Stimulated activated CD8-positive, alpha-beta memory T cell treated with anti-CD3 and anti-CD28 coated beads, Interleukin-7, amount 100 ng/mL, for 48 hours (primary cell): ENCODE measurements around the gene TMIGD3.
A peak's percentile ranks its signal among the peaks of the same experiment; 100 is the strongest.

Experiments used
- DNase-seq, 2 donors: peaks; one replicate each; pipeline ENCODE4 v3.0.0-alpha.2; 2020; ENCODE audit warnings: low read depth in 1 of 2; ENCODE audit errors: extremely low read depth in 1 of 2

Gene TMIGD3

DNA sequence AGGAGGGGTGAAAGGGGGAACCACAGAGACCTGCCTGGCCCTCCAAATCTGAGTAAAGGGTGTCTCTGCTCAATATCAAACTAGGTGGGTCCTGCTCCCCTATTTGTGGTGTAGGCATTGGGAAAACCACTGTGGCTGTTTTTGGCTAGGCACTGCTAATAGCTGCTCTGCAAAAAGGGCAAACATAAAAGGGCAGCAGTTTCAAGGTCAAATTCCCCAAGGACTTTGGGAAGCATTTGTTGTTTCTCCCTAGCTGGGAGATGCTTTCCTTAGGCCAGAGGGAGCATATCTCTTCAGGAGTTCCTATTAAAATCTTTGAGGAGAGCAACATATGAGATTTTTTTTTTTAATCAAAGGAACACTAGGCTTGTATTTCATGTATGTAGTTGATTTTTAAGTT lies 27.2 kb downstream of the TMIGD3 start:
- no peak for DNase-seq

DNA sequence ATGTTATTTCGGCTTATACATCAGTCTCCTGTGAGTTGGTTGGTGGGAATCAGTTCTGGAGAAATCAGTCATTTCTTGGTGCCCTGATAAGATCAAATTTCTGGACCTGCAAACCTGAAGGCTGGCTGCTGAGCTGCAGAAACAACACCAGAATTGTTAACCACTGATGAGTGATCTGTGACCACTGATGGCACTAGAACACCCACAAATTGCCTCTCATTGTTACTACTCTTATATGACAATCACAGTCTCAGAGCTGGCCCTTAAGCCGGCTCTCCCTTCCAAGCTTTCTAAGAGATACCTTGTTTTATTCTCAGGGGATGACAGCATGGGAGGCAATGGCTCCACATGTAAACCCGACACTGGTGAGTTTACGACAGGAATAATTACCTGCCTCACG lies 27.7 kb downstream of the TMIGD3 start:
- peak; percentile 25 to 49 for DNase-seq

DNA sequence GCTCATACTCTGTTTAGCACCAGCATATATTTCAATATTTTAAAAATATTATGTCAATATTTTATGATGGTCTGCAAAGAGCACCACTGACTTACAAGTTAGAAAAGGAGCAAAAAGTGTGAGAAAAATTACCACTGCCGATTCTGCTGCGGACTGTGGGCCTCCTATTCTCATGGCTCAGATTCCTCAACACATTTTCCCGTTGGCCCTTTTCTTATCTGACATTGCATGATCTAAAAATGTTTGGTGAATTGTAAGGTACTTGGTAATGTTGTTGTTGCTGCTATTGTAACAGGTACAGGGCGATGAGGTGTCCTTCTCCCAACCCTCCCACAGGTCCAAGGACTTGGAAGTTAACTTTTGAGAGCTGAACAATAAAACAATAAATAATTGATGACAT lies 28.9 kb downstream of the TMIGD3 start:
- DNase-seq: no peak

DNA sequence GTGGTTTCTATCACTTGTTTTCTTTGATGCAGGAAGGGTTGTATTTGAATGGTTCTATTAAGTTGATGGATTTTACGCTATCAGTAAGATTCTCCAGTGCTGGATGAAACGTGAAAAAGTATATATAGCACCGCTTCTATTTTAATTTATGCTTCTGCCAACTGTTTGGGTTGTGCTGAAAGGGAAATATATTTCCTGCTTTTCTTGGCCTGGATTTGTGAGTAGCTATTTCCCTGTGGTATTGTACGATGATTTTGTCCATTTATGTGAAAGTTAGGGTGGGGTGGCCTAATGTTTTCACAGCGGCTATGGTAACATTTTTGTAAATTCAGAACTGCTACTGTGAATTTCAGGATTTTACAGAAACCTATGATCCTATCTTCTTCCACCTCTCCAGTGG lies 29.3 kb downstream of the TMIGD3 start:
- DNase-seq: no peak

DNA sequence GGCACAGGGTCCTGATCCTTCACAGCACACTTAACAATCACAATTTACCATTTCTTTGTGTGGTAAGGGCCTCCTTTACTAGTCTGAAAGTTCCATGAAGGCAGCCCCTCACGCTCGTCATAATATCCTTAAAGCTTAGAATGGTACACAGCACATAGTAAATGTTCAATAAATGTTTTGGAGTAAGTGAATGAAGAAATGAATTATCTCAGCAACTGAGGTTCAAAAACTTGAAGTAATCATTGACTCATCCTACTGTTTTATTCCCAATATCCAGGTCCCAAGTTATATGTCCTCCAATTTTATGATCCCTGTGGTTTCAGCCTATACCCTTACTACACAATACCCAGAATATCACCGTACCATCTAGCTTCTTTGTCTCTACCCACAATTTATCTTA lies 31.9 kb downstream of the TMIGD3 start:
- DNase-seq: no peak

DNA sequence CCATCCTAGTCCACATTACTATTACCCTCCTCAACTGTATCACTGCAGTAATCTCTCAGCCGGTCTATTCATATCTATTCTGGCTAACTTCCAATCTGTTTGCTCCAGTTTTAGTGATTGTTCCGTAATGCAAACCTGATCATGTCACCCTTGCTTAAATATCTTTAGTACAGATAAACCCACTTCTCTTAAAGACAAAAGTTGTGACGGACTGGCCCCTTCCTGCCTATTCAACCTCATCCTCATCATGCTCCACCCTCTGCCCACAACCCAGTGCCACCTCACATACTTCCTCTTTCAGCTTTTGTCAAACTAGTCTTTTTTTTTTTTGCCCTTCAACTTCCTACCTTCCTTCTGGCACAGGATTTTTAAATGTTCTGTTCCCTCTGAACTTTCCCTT lies 32.4 kb downstream of the TMIGD3 start:
- DNase-seq: peak in 1 of 2 donors; percentile 66

DNA sequence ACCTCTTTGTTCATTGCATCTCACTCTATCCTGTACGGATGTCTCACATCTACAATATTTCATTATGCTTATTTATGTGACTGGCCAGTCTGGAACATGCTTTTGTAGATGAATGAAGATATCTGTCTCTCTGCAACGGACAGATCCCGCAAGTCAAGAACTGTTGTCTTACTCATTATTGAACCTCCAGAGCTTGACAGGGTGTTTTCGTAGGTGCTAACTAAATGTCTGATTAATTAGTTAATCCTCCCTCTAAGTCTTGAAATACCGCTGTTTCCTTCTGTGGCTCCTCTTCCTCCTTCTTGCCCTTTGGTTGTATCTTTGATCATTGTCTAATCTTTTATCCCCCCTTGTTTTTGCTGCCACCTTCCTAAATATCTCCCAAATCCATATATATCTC lies 32.8 kb downstream of the TMIGD3 start:
- no peak for DNase-seq

DNA sequence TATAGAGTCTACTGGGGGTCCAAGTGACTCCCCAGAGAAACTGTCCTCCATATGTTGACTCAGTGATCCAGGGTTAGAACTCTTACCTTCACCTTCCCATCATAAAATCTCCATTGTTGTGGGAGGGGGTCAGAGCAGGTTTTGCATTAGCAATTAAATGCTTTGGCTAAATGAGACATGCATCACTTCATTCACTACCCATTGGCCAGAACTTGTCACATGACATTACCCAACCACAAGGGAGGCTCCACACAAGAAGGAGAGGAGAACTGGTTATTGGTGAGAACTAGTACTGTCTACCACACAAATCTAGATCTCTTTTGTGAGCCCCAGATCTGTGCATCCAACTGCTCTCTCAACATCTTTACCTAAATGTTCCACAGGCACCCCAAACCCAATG lies 33.9 kb downstream of the TMIGD3 start:
- DNase-seq: no peak

DNA sequence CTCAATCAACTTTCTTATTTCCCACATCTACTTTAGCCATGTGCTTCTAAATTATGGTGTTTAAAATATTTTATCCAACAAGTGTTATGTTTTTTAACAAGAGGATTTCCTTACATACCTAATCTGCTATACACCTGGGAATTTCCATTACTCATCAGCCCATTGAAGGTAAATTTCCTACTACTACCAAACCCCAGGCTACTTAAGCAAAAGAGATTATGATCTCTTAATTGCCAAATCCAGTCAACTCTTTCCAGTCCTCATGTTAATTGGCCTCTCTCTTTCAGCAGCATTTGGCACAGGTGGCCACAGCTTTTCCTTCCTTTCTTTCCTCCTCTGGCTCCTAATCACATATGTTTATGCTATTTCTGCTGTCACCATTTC lies 34.7 kb downstream of the TMIGD3 start:
- DNase-seq: no peak

DNA sequence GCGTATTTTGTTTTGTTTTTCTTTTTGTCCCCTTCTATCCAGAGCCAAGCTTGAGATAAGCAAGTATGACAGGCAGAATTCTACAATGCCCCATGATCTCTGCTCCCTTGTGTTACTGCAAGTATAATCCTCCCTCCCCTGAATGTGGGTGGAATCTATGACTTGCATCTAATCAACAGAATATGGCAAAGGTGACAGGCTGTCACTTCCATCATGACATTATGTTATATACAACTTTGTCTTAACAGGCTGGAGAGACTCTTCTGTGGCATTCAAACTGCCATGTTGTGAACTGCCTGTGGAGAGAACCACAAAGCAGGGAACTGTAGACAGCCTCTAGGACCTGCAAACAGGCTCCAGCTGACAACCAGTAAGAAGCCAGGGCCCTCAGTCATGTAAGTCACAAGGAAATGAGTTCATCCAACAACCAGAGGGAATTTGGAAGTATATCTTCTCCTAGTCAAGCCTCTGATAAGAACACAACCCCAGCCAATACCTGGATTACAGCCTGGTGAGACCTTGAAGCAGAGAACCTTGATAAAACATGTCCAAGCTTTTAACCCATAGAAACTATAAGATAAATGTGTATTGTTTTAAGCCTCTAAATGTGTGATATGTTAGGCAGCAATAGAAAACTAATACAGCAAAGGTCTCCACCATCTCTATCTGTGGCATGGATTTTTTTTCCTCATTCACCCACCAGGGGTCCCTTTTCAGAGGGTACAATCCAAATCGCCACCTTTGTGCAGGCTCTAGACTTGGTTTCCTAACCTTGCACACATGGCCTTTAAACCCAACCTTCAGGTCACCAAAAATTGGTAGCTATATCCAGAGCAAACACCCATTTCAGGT lies 35.3 kb downstream of the TMIGD3 start:
- no peak for DNase-seq

DNA sequence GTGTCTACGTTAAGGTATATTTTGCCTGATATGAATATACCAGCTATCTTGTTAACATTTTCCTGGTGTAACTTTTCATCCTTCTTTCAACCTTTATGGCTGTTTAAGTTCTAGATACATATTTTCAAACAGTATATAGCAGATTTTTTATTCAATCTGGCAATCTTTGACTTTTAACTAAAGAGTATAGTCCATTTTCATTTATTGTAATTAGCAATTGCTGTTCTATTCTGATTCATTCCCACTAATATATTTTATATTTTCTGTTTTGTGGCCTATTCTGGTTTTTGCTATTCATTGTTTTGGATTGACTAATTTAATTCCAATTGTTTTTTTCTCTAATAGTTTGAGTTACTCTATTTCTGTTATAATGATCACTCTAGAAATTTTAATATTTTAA lies 37.0 kb downstream of the TMIGD3 start:
- DNase-seq: no peak

DNA sequence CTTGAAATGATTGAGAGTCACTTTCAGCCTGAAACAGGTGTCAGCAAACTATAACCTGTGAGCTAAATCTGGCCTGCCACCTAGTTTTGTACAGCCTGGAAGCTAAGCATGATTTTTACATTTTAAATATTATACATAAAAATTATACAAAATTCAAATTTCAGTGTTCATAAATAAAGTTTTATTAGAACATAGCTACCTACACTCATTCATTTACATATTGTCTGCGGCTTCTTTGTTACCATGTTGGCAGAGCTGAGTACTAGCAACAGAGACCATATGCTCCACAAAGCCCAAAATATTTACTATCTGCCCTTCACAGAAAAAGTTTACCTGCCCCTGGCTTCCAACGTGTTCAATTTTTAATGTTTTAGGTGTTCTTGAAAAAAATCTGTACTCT lies 37.7 kb downstream of the TMIGD3 start:
- DNase-seq: no peak

DNA sequence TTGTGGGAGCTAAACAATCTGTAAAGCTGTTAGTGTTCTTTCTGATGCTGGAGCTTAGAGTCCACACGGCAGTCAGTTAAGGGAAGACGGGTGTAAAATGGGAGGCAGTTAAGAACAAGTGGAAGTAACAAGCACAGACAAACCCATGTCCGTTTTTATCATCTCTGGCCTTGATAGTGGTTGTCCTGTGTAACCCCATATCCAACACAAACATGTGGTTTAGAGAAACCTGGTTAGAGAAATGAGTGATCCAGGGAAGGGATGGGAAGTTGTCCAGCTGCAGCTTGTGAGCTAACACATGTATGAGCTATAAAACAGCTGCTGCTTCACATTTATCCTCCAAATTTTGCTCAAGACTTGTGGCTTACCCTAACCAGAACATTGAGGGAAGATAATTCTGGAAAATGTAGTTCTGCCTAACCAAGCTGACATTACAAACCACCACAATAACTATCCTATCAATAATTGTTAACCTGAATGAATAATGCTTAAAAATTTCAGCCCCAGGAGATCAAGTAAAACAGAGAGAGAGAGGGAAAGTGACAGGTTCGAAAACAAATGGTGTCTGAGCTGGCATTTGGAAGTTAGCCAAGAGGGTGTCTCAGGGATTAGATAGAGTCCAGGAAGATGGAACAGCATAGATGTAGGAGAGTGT lies 40.3 kb downstream of the TMIGD3 start:
- DNase-seq: no peak

DNA sequence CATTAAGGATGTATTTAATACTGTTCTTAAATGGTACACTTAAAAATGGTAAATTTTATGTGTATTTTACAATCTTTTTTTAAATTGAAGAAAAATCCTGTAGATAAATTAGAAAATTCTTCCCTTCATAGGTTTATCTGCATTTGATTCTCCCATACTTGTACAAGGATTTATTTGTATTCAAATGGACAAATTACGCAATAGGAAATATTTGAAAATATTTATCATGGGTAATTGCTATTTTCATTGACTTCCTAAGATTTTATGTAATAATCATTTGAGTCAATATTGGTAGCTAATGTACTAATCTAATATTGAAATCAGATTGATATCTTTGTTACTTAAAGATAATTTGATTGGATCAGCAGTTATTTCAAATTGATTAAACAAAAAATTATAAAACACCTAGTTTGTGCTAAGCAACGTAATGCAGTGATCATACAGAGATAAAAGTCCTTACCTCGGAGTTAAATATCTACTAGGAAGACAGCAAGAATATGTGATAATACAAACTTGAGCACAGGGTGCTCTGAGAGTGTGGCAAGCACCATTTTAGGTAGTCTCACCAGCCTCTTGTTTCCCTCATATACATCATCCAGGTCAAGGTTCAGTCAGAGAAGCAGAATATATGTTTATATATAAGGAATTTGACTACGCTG lies 40.9 kb downstream of the TMIGD3 start:
- DNase-seq: no peak

DNA sequence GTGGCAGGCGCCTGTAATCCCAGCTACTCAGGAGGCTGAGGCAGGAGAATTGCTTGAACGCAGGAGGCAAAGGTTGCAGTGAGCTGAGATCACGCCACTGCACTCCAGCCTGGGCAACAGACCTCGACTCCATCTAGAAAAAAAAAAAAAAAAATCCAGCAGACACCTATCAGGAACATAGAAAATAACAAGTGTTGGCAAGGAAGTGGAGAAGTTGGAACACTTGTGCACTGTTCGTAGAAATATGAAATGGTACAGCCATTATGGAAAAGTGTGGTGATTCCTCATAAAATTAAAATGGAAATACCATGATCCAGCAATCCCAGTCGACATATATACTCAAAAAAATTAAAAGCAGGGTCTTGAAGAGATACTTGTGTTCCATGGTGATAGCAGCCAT lies 41.7 kb downstream of the TMIGD3 start:
- no peak for DNase-seq

DNA sequence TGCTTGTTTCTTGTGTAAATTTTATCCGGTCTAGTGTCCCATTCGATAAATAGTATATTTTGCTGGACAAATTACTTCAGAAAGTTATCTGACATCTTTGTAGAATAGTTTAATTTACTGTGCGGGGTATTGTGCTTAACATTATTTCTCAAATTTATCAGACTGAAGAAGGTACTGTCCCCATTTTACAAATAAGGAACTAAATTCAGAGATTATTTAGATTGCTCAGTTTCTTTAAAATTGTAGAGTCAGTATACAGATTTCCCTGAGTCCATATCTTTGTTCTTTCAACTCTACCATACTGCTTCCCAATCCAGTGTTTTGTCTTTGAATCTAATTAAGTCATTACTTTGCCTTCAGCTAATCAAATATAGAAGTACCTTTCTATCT lies 47.8 kb downstream of the TMIGD3 start:
- no peak for DNase-seq

DNA sequence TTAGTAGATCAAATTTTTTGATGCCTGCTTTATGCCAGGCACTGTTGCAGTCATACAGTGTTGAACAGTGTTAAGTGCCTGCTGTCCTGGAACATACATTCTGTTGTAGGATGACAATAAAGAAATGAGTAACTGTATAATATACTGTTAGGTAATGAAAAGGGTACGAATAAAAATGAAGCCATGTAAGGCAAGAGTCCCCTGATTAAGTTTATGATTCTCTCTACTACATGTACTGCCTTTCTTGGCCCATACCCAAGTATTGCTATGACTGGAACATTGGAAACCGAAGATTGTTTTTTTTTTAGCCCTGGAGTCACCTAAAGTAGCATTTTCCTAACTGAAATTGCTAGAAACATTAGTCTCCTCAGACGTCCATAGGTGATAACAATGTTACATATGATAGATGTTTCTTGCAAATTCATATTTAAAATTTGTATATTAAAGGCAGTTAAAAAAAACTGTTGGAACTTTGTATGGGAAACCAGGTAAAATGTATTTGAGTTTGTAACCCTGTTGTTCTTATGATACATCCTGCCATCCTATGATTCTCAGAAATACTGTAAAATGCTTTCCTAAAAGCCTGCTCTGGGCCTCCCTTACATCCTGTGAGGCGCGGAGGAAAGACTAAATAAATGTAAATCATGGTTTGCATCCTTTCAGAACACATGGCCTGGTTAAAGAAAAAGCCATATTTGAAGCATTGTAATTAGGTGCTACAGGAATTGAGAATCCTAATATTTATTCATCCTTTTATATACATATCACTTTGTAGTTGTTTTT lies 48.4 kb downstream of the TMIGD3 start:
- DNase-seq: no peak

DNA sequence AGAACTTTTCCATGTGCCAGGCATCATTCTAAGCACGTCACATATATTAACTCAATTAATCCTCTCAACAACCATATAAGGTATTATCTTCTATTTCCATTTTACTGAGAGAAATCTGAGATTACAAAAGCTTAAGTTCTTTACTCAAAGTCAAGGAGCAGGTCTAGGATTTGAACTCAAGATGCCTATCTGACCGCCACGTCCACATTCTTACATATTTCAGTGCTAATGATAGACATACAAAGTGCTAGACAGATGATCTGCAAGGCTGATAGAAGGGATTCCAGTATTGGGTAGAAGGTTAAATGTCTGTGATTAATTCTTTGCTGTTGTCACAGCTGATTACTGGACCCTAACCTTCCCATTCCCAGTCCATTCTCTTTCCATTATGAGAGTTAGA lies 49.7 kb downstream of the TMIGD3 start:
- no peak for DNase-seq

DNA sequence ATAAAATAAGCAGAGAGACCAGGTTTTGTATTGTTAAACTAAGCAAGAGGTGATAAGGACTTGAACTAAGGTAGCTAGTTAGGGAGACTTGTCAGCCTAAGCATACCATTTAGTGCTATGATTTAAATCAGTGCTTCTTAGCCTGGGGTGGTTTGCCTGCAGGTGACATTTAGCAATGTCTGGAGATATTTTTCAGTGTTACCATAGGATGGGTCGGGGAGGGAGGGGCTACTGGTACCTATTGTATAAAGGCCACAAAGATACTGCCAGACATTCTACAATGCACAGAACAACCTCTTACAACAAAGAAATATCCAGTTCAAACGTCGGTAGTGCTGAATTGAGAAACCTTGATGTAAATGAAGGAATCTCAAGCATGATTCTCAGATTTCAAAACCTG lies 50.9 kb downstream of the TMIGD3 start:
- DNase-seq: no peak

DNA sequence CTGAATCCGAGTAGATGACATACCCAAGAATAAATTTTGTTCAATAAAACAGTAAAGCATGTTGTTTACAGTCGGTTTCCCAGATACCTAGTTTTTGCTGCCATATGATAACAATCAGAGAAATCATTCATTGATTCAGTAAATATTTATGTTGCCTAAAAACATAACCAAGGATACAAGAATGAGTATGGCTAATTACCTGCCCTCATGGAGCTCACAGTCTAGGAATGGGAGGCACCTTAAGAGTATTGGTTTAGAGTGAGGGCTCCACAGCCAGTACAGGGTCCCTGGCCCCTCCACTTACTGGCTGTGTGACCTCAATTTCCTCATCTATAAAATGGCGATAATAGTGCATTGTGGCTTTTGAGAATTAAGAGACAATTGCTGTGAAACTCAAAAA lies 53.2 kb downstream of the TMIGD3 start:
- DNase-seq: no peak

DNA sequence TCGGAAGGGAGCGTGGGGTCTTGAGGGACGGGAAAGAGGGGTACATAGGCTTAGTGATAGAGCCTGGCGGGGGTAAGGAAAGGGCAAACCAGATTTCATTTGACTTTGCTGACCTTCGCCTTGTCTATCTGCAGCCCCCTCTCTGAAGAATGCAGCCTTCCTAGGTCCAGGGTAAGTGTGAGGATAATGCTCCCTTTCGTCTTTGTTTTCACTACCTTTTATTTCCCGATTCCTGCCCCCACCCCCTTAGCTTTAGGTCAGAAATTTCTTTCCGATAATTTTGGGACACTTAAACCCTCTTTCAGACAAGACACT lies 53.8 kb downstream of the TMIGD3 start:
- DNase-seq: no peak
